GM12878 (cell line): ENCODE measurements around the gene S100A3.

Experiments used
- HDAC6 ChIP-seq: fragments of 200-600 bp; sonication (generic); IDR thresholded peaks from one replicate; pipeline ENCODE4 v1.8.0; 2017; ENCODE audit warnings: antibody characterized with exemption; ENCODE audit not compliant: unreplicated experiment
- POLR2A ChIP-seq: IDR thresholded peaks from 2 replicates; pipeline ENCODE4 v1.6.1; 2011; ENCODE audit warnings: low read depth, mild to moderate bottlenecking, low read length
- POLR2AphosphoS5 ChIP-seq: IDR thresholded peaks from 2 replicates; pipeline ENCODE4 v1.6.1; 2011; ENCODE audit warnings: mild to moderate bottlenecking, low read length, inconsistent platforms
- RAD21 ChIP-seq: IDR thresholded peaks from 2 replicates; pipeline ENCODE4 v1.6.1; 2011; ENCODE audit warnings: mild to moderate bottlenecking, low read depth, low read length, moderate library complexity; ENCODE audit not compliant: insufficient read depth
- TCF7 ChIP-seq: IDR thresholded peaks from 2 replicates; pipeline ENCODE4 v1.6.1; 2014; ENCODE audit warnings: antibody characterized with exemption, borderline replicate concordance
- ZNF384 ChIP-seq: IDR thresholded peaks from 2 replicates; pipeline ENCODE4 v1.6.1; 2012; ENCODE audit warnings: low read depth, mild to moderate bottlenecking, low read length, improper control_type of control experiment, borderline replicate concordance

DNA sequence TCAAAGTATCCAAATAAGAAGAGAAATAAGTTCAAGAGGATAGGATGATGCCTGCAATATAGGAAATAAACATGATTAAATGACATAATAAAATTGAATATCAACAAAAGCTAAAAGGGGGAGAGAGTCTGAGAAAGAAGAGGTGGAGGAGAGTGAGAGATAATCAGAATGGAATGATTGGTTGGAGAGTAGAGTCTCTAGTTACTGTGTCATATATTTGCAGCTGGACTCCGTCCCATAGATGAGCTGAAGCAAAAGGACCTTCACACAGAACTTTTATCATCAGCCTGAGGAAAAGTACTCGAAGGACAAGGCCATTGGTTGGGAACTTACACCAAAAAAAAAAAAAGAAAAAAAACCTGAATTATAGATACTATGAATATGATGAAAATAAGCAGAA, 39.4 kb upstream of the S100A3 start:
- TF ChIP-seq RAD21 (no peak), POLR2A (no peak), POLR2AphosphoS5 (no peak), HDAC6 (no peak), ZNF384 (no peak), TCF7 (no peak)
